ENCODE data around the gene TM9SF1. TPM values are rescaled to one million over a fixed set of nuclear protein-coding genes. Genes with fewer than 3 reads are reported as not detected.

The TM9SF1 gene
- total RNA-seq, 1 donor from 2014 or later: 48.9 TPM

DNA sequence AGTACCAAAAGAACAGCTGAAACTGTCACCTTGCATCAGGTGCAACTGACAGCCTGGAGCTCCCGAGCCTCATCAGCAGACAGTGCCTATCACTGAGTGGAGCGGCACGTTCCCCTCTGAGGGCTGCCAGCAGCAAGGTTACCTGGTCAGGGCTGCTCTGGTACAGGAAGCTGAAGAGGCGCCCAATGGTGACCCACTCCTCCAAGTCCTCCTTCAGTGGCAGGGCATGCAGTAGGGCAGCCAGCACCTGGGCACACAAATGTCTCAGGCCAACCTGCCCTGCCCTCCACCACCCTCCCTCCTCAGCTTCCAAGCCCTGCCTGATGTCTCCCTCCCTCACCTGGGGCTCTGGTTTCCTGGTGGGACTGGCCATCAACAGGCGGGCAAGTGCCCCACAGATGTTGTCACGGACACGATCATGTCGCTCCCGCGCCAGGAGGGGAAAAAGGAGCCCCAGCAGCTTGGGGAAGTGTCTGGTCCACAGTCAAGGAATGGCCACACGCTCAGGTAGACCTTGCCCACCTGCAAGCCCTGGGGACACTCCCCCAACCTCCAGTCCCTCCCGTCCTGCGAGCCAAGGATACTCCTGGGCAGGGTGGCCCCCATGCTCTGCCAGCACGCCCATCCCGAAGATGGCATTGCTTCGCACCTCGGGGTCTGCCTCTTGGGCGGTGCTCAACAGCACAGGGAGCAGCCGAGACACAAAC is 13.7 kb downstream of the TM9SF1 start:
- no peaks in the 10 kb centered on the region for H3K9me3 ChIP-seq
- peaks cover 97% of the 10 kb centered on the region for H3K36me3 ChIP-seq
- no peaks in the 10 kb centered on the region for H3K27me3 ChIP-seq (ENCODE audit: low read depth)
- no peak overlapping the region for H3K4me3 ChIP-seq
- no peak overlapping the region for H3K27ac ChIP-seq
- TF ChIP-seq CTCF (IDR thresholded peaks at IDR 0.05): no peak
- no peak for DNase-seq
- intact Hi-C loops (cut with DNase I): no loop called here
- no peak for ATAC-seq
- no peaks in the 10 kb centered on the region for H3K4me1 ChIP-seq

DNA sequence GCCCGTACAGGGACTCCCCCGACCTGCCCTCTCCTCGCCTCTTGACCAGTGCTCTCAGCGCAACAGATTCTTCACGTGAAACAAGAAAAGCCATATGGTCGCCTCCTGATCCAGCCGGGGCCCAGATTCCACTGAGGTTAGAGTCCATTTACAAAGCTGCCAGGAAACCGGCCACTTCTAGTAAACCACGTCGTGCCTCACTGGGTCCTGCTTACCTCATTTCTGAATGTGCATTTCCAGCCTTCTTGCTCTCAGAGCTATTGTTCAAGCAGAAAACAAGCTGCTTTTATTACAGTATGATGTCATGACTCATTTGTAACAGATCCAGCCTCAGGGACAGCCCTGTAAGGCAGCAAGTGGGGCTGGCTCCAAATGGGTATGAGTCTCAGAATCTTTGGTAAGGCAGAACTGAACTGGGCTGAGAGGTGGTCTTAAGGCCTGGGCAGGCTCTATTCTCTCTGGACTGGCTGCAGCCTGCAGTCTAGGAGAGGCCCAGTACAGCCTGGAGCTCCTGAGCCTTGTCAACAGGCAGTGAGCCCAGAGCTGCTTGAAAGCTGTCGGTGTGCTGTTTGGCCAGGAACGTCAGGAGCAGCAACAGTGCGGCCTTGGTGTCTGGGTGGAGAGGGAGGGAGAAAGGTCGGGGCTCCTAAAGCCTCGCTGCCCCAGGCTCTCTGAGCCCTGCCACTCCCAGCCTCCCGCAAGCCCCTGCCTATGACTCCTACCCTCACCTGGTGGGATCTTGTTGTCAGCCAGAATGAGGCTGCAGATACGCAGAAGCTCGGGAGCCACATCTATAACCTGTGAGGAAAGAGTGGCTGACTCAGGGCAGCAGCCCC is 15.1 kb downstream of the TM9SF1 start:
- no peak for TF ChIP-seq CTCF (IDR thresholded peaks at IDR 0.05)
- Histone ChIP-seq H3K27ac (no peak overlapping the region), H3K4me1 (no peaks in the 10 kb centered on the region), H3K36me3 (peaks cover 99% of the 10 kb centered on the region), H3K27me3 (ENCODE audit: low read depth) (no peaks in the 10 kb centered on the region), H3K9me3 (no peaks in the 10 kb centered on the region), H3K4me3 (no peak overlapping the region)
- intact Hi-C loops (cut with DNase I): no loop called here
- DNase-seq: no peak
- ATAC-seq: no peak

DNA sequence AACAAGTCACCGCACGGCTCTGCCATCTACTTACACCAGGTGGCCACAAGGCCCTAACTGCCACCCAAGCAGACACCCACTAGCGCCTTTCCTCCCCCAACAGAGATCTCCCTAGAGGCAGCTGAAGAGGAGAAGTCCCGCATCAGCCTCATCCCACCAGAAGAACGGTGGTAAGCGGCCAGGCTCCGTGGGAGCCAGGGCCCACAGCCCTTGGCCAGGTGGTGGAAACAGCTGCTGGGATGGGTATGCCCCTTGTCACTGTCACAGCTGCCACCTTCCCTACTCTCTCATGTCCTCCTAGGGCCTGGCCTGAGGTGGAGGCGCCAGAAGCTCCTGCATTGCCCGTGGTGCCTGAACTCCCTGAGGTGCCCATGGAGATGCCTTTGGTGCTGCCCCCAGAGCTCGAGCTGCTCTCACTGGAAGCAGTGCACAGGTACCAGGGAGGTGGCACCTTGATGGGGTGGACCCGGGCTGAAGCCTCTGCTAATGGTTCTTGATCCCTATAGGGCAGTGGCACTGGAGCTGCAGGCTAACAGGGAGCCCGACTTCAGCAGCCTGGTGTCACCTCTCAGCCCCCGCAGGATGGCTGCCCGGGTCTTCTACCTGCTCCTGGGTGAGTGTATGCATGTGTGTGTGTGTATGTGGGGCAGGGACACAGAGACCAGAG is 15.8 kb downstream of the TM9SF1 start:
- TF ChIP-seq CTCF (IDR thresholded peaks at IDR 0.05): no peak
- Histone ChIP-seq H3K27me3 (ENCODE audit: low read depth) (no peaks in the 10 kb centered on the region), H3K4me1 (no peaks in the 10 kb centered on the region), H3K4me3 (no peak overlapping the region), H3K36me3 (peaks cover 99% of the 10 kb centered on the region), H3K9me3 (no peaks in the 10 kb centered on the region), H3K27ac (no peak overlapping the region)
- intact Hi-C loops (cut with DNase I): no loop called here
- ATAC-seq (no peak), DNase-seq (no peak)

- Histone ChIP-seq H3K4me1 (no peaks in the 10 kb centered on the region), H3K27me3 (ENCODE audit: low read depth) (no peaks in the 10 kb centered on the region), H3K9me3 (no peaks in the 10 kb centered on the region), H3K27ac (no peak overlapping the region), H3K4me3 (no peak overlapping the region), H3K36me3 (peaks cover 93% of the 10 kb centered on the region)
- intact Hi-C loops (cut with DNase I): no loop called here
- no peak for TF ChIP-seq CTCF (IDR thresholded peaks at IDR 0.05)
- ATAC-seq: no peak
- DNase-seq: no peak
These were observed 16.7 kb downstream of the TM9SF1 start for GRCh38 chr14:24178399-24179178.

DNA sequence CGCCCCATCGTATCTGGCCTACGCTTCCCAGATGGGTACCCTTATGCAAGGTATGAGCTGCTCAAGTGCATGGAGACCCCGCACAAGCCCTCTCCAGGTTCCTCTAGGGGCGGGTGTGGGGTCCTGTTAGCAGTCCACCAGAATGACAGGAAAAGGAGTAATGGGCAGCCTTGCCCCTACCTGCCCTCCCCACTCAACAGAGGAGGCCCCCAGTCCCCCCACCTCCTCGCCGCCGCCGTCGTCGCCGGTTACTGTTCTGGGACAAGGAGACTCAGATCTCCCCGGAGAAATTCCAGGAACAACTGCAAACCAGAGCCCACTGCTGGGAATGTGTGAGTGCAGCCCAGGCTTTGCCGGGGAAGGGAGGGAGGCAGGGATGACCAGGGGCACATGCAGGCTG is 17.4 kb downstream of the TM9SF1 start:
- DNase-seq (no peak), ATAC-seq (no peak)
- H3K27me3 ChIP-seq (ENCODE audit: low read depth): no peaks in the 10 kb centered on the region
- intact Hi-C loops (cut with DNase I): no loop called here
- no peak overlapping the region for H3K27ac ChIP-seq
- TF ChIP-seq CTCF (IDR thresholded peaks at IDR 0.05): no peak
- H3K9me3 ChIP-seq: no peaks in the 10 kb centered on the region
- H3K4me1 ChIP-seq: no peaks in the 10 kb centered on the region
- H3K36me3 ChIP-seq: peaks cover 92% of the 10 kb centered on the region
- H3K4me3 ChIP-seq: no peak overlapping the region
